ENCODE measurements around the gene SAP30BP. TPM values are rescaled to one million over a fixed set of nuclear protein-coding genes. Genes with fewer than 3 reads are reported as not detected.

Gene SAP30BP
- total RNA-seq, 2 donors from 2014 or later = 96.5 to 113 TPM

DNA sequence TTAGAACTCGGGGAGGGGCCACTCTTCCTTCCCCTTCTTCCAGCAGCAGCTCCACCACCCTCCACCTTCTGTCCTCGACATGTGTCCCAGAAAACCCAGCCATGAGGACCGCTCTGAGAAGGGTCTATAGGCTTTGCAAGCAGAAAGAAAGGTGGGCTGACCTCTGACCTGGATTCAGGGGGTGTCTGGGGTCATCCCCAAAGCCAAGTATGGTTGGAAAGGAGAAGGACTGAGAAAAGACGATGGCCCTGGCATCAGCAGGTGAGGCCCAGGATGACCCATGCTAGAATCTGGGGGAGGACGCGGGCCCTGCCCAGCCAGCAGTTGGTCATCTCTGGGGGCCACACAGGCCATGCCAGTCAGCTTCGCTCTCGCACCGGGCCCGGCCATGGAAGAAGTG, 40.0 kb upstream of the SAP30BP start:
- Mint-ChIP-seq H3K27me3 (ENCODE audit: insufficient read depth) (peaks cover 3% of the 10 kb centered on the region), H3K9me3 (no peaks in the 10 kb centered on the region), H3K36me3 (ENCODE audit: low read depth) (no peaks in the 10 kb centered on the region), H3K4me3 (no peak overlapping the region), H3K27ac (no peak overlapping the region), H3K4me1 (peaks cover 3% of the 10 kb centered on the region)
- Histone ChIP-seq H3K9me3 (ENCODE audit: control insufficient read depth, low read length) (no peaks in the 10 kb centered on the region), H3K4me1 (ENCODE audit: control insufficient read depth, insufficient read depth, low read length) (peaks cover 2% of the 10 kb centered on the region), H3K27ac (ENCODE audit: low read depth, low read length) (no peak overlapping the region), H3K27me3 (ENCODE audit: control insufficient read depth, insufficient read depth, low read length, poor library complexity, severe bottlenecking) (no peaks in the 10 kb centered on the region), H3K4me3 (ENCODE audit: low read length) (no peak overlapping the region), H3K9ac (ENCODE audit: extremely low read depth, low read length, poor library complexity, severe bottlenecking) (no peak overlapping the region), H3K36me3 (ENCODE audit: control insufficient read depth, insufficient read depth, low read length) (peaks cover 4% of the 10 kb centered on the region)
- WGBS, 2 experiments (ENCODE audit: insufficient coverage in 1 of 2, insufficient read length in 1 of 2) = 91 to 95% methylated on average over 9 to 10 of the region's 10 CpGs
- DNase-seq = no peak
- TF ChIP-seq, protein P1, sequence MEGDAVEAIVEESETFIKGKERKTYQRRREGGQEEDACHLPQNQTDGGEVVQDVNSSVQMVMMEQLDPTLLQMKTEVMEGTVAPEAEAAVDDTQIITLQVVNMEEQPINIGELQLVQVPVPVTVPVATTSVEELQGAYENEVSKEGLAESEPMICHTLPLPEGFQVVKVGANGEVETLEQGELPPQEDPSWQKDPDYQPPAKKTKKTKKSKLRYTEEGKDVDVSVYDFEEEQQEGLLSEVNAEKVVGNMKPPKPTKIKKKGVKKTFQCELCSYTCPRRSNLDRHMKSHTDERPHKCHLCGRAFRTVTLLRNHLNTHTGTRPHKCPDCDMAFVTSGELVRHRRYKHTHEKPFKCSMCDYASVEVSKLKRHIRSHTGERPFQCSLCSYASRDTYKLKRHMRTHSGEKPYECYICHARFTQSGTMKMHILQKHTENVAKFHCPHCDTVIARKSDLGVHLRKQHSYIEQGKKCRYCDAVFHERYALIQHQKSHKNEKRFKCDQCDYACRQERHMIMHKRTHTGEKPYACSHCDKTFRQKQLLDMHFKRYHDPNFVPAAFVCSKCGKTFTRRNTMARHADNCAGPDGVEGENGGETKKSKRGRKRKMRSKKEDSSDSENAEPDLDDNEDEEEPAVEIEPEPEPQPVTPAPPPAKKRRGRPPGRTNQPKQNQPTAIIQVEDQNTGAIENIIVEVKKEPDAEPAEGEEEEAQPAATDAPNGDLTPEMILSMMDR (conservative IDR thresholded peaks at IDR 0.05) = no peak

DNA sequence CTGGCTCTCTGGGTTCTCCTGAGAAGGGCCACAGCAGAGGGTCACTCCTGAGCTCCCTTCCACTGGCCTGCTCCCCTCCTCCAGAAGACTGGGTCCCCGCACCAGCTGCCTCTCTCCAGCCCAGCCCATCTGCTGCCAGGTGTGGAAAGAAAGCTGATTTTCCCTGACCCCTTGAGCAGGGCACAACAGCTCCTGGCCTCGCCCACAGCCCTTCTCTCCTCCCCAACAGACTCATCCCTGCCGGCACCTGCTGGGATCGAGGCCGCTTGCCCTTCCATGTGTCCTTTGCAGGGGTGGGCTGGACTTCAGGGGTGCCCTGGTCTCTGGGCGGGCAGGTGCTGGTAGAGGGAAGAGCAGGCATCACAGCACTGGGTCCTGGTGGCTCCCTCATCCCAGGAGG, 38.7 kb upstream of the SAP30BP start:
- Histone ChIP-seq H3K9me3 (ENCODE audit: control insufficient read depth, low read length) (no peaks in the 10 kb centered on the region), H3K27ac (ENCODE audit: low read depth, low read length) (no peak overlapping the region), H3K36me3 (ENCODE audit: control insufficient read depth, insufficient read depth, low read length) (peaks cover 5% of the 10 kb centered on the region), H3K4me1 (ENCODE audit: control insufficient read depth, insufficient read depth, low read length) (peaks cover 4% of the 10 kb centered on the region), H3K9ac (ENCODE audit: extremely low read depth, low read length, poor library complexity, severe bottlenecking) (no peak overlapping the region), H3K27me3 (ENCODE audit: control insufficient read depth, insufficient read depth, low read length, poor library complexity, severe bottlenecking) (no peaks in the 10 kb centered on the region), H3K4me3 (ENCODE audit: low read length) (no peak overlapping the region)
- no peaks in the 10 kb centered on the region for H3K9me3 Mint-ChIP-seq
- H3K27ac Mint-ChIP-seq = no peak overlapping the region
- no peaks in the 10 kb centered on the region for H3K36me3 Mint-ChIP-seq (ENCODE audit: low read depth)
- H3K27me3 Mint-ChIP-seq (ENCODE audit: insufficient read depth) = no peaks in the 10 kb centered on the region
- WGBS, 2 experiments (ENCODE audit: insufficient coverage in 1 of 2, insufficient read length in 1 of 2) = 92 to 97% methylated on average over 5 to 6 of the region's 6 CpGs
- H3K4me3 Mint-ChIP-seq = no peak overlapping the region
- DNase-seq = no peak
- TF ChIP-seq, protein P1 (conservative IDR thresholded peaks at IDR 0.05) = no peak
- peaks cover 4% of the 10 kb centered on the region for H3K4me1 Mint-ChIP-seq

DNA sequence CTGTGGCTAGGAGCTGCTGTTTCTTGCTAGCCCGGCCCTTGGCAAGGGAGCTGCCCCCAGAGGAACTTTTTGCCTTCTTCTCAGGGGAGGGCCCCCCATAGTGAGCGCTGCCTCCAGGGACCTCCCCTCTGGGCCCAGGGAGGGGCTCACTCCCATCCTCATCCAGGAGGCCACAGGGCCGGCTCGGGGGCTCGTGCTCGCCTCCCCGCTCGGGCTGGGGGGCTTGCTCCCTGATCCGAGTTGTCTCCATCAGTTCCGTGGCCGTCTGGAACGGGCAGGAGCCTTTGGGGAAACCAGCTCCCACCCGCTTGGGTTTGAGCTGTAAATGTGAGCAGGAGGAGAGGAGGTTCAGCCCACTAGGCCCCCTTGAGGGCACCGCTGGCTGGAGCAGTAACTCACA, 38.0 kb upstream of the SAP30BP start:
- Histone ChIP-seq H3K9me3 (ENCODE audit: control insufficient read depth, low read length) (no peaks in the 10 kb centered on the region), H3K27me3 (ENCODE audit: control insufficient read depth, insufficient read depth, low read length, poor library complexity, severe bottlenecking) (no peaks in the 10 kb centered on the region), H3K36me3 (ENCODE audit: control insufficient read depth, insufficient read depth, low read length) (peaks cover 5% of the 10 kb centered on the region), H3K4me1 (ENCODE audit: control insufficient read depth, insufficient read depth, low read length) (peaks cover 8% of the 10 kb centered on the region), H3K27ac (ENCODE audit: low read depth, low read length) (no peak overlapping the region), H3K4me3 (ENCODE audit: low read length) (no peak overlapping the region), H3K9ac (ENCODE audit: extremely low read depth, low read length, poor library complexity, severe bottlenecking) (no peak overlapping the region)
- no peaks in the 10 kb centered on the region for H3K36me3 Mint-ChIP-seq (ENCODE audit: low read depth)
- H3K4me1 Mint-ChIP-seq = peaks cover 11% of the 10 kb centered on the region
- H3K27ac Mint-ChIP-seq = no peak overlapping the region
- DNase-seq = no peak
- H3K27me3 Mint-ChIP-seq (ENCODE audit: insufficient read depth) = no peaks in the 10 kb centered on the region
- H3K4me3 Mint-ChIP-seq = no peak overlapping the region
- H3K9me3 Mint-ChIP-seq = no peaks in the 10 kb centered on the region
- WGBS, 2 experiments (ENCODE audit: insufficient coverage in 1 of 2, insufficient read length in 1 of 2) = 85 to 93% methylated on average over 6 to 14 of the region's 14 CpGs
- TF ChIP-seq, protein P1 (conservative IDR thresholded peaks at IDR 0.05) = no peak
